Endodermal cell (in vitro differentiated cells): ENCODE data around the gene SGTB. TPM values are rescaled to one million over a fixed set of nuclear protein-coding genes. Genes with fewer than 3 reads are reported as not detected.

Source experiments
- DNase-seq: peaks from one replicate; pipeline ENCODE4 v3.0.0-alpha.2; 2017
- H3K27ac ChIP-seq: 2 replicates; pipeline ENCODE4 v1.5.1; 2013; ENCODE audit warnings: mild to moderate bottlenecking, low read depth, low read length, moderate library complexity
- H3K27me3 ChIP-seq: 2 replicates; pipeline ENCODE4 v1.6.1; 2013; ENCODE audit warnings: mild to moderate bottlenecking, low read length, moderate library complexity; ENCODE audit not compliant: insufficient read depth, control insufficient read depth, poor library complexity, severe bottlenecking
- H3K36me3 ChIP-seq: 2 replicates; pipeline ENCODE4 v1.7.0; 2013; ENCODE audit warnings: mild to moderate bottlenecking, low read length, moderate library complexity; ENCODE audit not compliant: control insufficient read depth, insufficient read depth
- H3K4me1 ChIP-seq: one replicate; pipeline ENCODE4 v1.7.0; 2013; ENCODE audit warnings: low read length; ENCODE audit not compliant: control insufficient read depth, insufficient read depth
- H3K4me3 ChIP-seq: 2 replicates; pipeline ENCODE4 v1.5.1; 2013; ENCODE audit warnings: mild to moderate bottlenecking, low read length, moderate library complexity
- H3K9ac ChIP-seq: 2 replicates; pipeline ENCODE4 v1.6.1; 2013; ENCODE audit warnings: mild to moderate bottlenecking, low read length, moderate library complexity; ENCODE audit not compliant: poor library complexity, severe bottlenecking; ENCODE audit errors: extremely low read depth
- H3K9me3 ChIP-seq: 2 replicates; pipeline ENCODE4 v1.6.1; 2013; ENCODE audit warnings: mild to moderate bottlenecking, low read length, moderate library complexity; ENCODE audit not compliant: control insufficient read depth
- H3K27ac Mint-ChIP-seq: 2 replicates; pipeline ENCODE4 v1.8.0; 2020; ENCODE audit warnings: mixed read lengths
- H3K27me3 Mint-ChIP-seq: 2 replicates; pipeline ENCODE4 v1.8.0; 2021; ENCODE audit warnings: mild to moderate bottlenecking, mixed read lengths; ENCODE audit not compliant: insufficient read depth
- H3K36me3 Mint-ChIP-seq: 2 replicates; pipeline ENCODE4 v1.8.0; 2020; ENCODE audit warnings: low read depth, mixed read lengths
- H3K4me1 Mint-ChIP-seq: 2 replicates; pipeline ENCODE4 v1.8.0; 2020; ENCODE audit warnings: mixed read lengths
- H3K4me3 Mint-ChIP-seq: 2 replicates; pipeline ENCODE4 v1.8.0; 2020; ENCODE audit warnings: mild to moderate bottlenecking, moderate library complexity, mixed read lengths
- H3K9me3 Mint-ChIP-seq: 2 replicates; pipeline ENCODE4 v1.8.0; 2020; ENCODE audit warnings: mild to moderate bottlenecking, mixed read lengths
- CTCF ChIP-seq: fragments of 200-600 bp; sonication (generic); conservative IDR thresholded peaks from 2 replicates; pipeline ENCODE4 v1.5.0; 2021; ENCODE audit warnings: antibody characterized with exemption, mild to moderate bottlenecking
- WGBS, 2 experiments: methylation state at CpG; one replicate each; pipeline versions ENCODE4 v1.1.5 to v1.1.7; 2013; ENCODE audit warnings: missing lambda C conversion rate in 2 of 2, mixed read lengths in 1 of 2; ENCODE audit not compliant: insufficient coverage in 1 of 2, insufficient read length in 1 of 2; 5-methylcytosine and 5-hydroxymethylcytosine counted together
- total RNA-seq, 2 donors: library from RNA; stranded (reverse); fragmentation: NEBNext Ultra II Directional in 1 of 2; extraction: Animal tissue kit (Norgen Biotek cat#: 25700) in 1 of 2; gene quantifications; 2 replicates in 1 of 2; 3 replicates in 1 of 2; pipeline ENCODE4 v1.2.1, GENCODE V29; 2021

The SGTB gene
- total RNA-seq, 2 donors from 2014 or later, result 14.6 to 17.9 TPM

- Histone ChIP-seq H3K27ac (no peak overlapping the region), H3K36me3 (no peaks in the 10 kb centered on the region), H3K27me3 (no peaks in the 10 kb centered on the region), H3K4me1 (no peaks in the 10 kb centered on the region), H3K4me3 (no peak overlapping the region), H3K9ac (no peak overlapping the region), H3K9me3 (no peaks in the 10 kb centered on the region)
- Mint-ChIP-seq H3K4me3 (no peak overlapping the region), H3K4me1 (peaks cover 5% of the 10 kb centered on the region), H3K27ac (no peak overlapping the region), H3K27me3 (no peaks in the 10 kb centered on the region), H3K36me3 (peaks cover 6% of the 10 kb centered on the region), H3K9me3 (no peaks in the 10 kb centered on the region)
- peak; percentile 82 for TF ChIP-seq CTCF
- DNase-seq, result no peak
- 66% methylated on average over 3 of the region's 4 CpGs; no CpG with 5 or more reads in 1 of the 2 experiments for WGBS, 2 experiments
These were observed 20.8 kb upstream of the SGTB start for GRCh38 chr5:65742565-65743231.

- Mint-ChIP-seq H3K36me3 (no peaks in the 10 kb centered on the region), H3K27ac (no peak overlapping the region), H3K9me3 (no peaks in the 10 kb centered on the region), H3K27me3 (no peaks in the 10 kb centered on the region), H3K4me3 (no peak overlapping the region), H3K4me1 (peaks cover 13% of the 10 kb centered on the region)
- Histone ChIP-seq H3K4me1 (no peaks in the 10 kb centered on the region), H3K27ac (no peak overlapping the region), H3K9ac (no peak overlapping the region), H3K27me3 (no peaks in the 10 kb centered on the region), H3K4me3 (no peak overlapping the region), H3K36me3 (no peaks in the 10 kb centered on the region), H3K9me3 (no peaks in the 10 kb centered on the region)
- no peak for TF ChIP-seq CTCF
- DNase-seq, result no peak
These were observed 17.3 kb upstream of the SGTB start for GRCh38 chr5:65739162-65739561.

GRCh38 chr5:65738305-65738704 lies 16.4 kb upstream of the SGTB start:
- no peak overlapping the region for H3K9ac ChIP-seq
- WGBS, 2 experiments, result 64 to 91% methylated on average over 1 to 2 of the region's 4 CpGs
- H3K9me3 ChIP-seq, result no peaks in the 10 kb centered on the region
- no peak for DNase-seq
- Mint-ChIP-seq H3K36me3 (no peaks in the 10 kb centered on the region), H3K4me3 (no peak overlapping the region), H3K27me3 (no peaks in the 10 kb centered on the region), H3K9me3 (no peaks in the 10 kb centered on the region), H3K27ac (no peak overlapping the region), H3K4me1 (peaks cover 13% of the 10 kb centered on the region)
- no peak for TF ChIP-seq CTCF
- no peaks in the 10 kb centered on the region for H3K27me3 ChIP-seq
- no peaks in the 10 kb centered on the region for H3K36me3 ChIP-seq
- H3K27ac ChIP-seq, result no peak overlapping the region
- no peak overlapping the region for H3K4me3 ChIP-seq
- H3K4me1 ChIP-seq, result no peaks in the 10 kb centered on the region
